Loucy (cell line): ENCODE measurements around the gene MTREX.

Experiments
- H2AFZ ChIP-seq: fragments of 200-600 bp; sonication (generic); 2 replicates; pipeline ENCODE4 v1.6.0; 2016; ENCODE audit warnings: antibody characterized with exemption, mild to moderate bottlenecking, low read length, moderate library complexity
- H3F3A ChIP-seq: fragments of 200-600 bp; 2 replicates; pipeline ENCODE4 v1.6.0; 2016; ENCODE audit warnings: antibody characterized with exemption, low read depth, mild to moderate bottlenecking
- H3K27me3 ChIP-seq: fragments of 200-600 bp; sonication (generic); 2 replicates; pipeline ENCODE4 v1.6.1; 2014; ENCODE audit warnings: low read length, mild to moderate bottlenecking; ENCODE audit not compliant: insufficient read depth, poor library complexity, severe bottlenecking
- H3K36me3 ChIP-seq: fragments of 200-600 bp; sonication (generic); 2 replicates; pipeline ENCODE4 v1.6.1; 2016; ENCODE audit warnings: low read length; ENCODE audit not compliant: insufficient read depth
- H3K4me1 ChIP-seq: fragments of 200-600 bp; sonication (generic); 2 replicates; pipeline ENCODE4 v1.5.1; 2014; ENCODE audit warnings: low read length, mild to moderate bottlenecking; ENCODE audit not compliant: insufficient read depth, poor library complexity, severe bottlenecking
- H3K4me2 ChIP-seq: fragments of 200-600 bp; sonication (generic); 2 replicates; pipeline ENCODE4 v1.6.0; 2014; ENCODE audit warnings: antibody characterized with exemption, low read length, low read depth, mild to moderate bottlenecking; ENCODE audit not compliant: poor library complexity, severe bottlenecking
- H3K4me3 ChIP-seq: fragments of 200-600 bp; sonication (generic); 2 replicates; pipeline ENCODE4 v1.5.1; 2014; ENCODE audit warnings: low read length, mild to moderate bottlenecking, mixed read lengths; ENCODE audit not compliant: poor library complexity, severe bottlenecking
- H3K79me2 ChIP-seq: fragments of 200-600 bp; sonication (generic); 2 replicates; pipeline ENCODE4 v1.6.1; 2014; ENCODE audit warnings: low read length; ENCODE audit not compliant: insufficient read depth
- H3K9ac ChIP-seq: fragments of 200-600 bp; sonication (generic); 2 replicates; pipeline ENCODE4 v1.6.0; 2014; ENCODE audit warnings: mild to moderate bottlenecking, low read depth, low read length, moderate library complexity; ENCODE audit not compliant: poor library complexity, severe bottlenecking
- H3K9me2 ChIP-seq: fragments of 200-600 bp; sonication (generic); replicated peaks from 2 replicates; pipeline ENCODE4 v1.6.1; 2016; ENCODE audit warnings: low read depth, low read length, mixed read lengths
- H3K9me3 ChIP-seq: fragments of 200-600 bp; sonication (generic); 2 replicates; pipeline ENCODE4 v1.6.1; 2014; ENCODE audit warnings: mild to moderate bottlenecking, antibody characterized with exemption, low read length, low read depth; ENCODE audit not compliant: insufficient read depth
- H4K20me1 ChIP-seq: fragments of 200-600 bp; sonication (generic); 2 replicates; pipeline ENCODE4 v1.6.0; 2014; ENCODE audit warnings: antibody characterized with exemption, low read length, mild to moderate bottlenecking; ENCODE audit not compliant: insufficient read depth, poor library complexity, severe bottlenecking
- CTCF ChIP-seq: fragments of 200-600 bp; sonication (generic); conservative IDR thresholded peaks from 2 replicates; pipeline ENCODE4 v1.5.1; 2014; ENCODE audit warnings: mild to moderate bottlenecking, antibody characterized with exemption, low read length
- EZH2phosphoT487 ChIP-seq: fragments of 200-600 bp; IDR thresholded peaks from 2 replicates; pipeline ENCODE4 v1.6.1; 2018; ENCODE audit warnings: antibody characterized with exemption, mild to moderate bottlenecking, moderate library complexity, borderline replicate concordance

MTREX gene

GRCh38 chr5:55307383-55308253 lies at the start of gene MTREX, which contains the start of gene DHX29:
TSS of gene MTREX (plus strand) at chr5:55307989. CDS start at chr5:55308014, 25 bp downstream.
TSS of gene DHX29 (minus strand) at chr5:55307694. CDS start at chr5:55307573, 121 bp downstream.
- peak within 1 kb of the TSS; percentile 85 for H3K4me2 ChIP-seq
- TF ChIP-seq EZH2phosphoT487 = no peak
- no peak for TF ChIP-seq CTCF

GRCh38 chr5:55258339-55258738 lies 49.5 kb upstream of the MTREX start:
- Histone ChIP-seq H3K79me2 (no peaks in the 10 kb centered on the region), H3K9ac (no peak overlapping the region), H3K9me3 (no peaks in the 10 kb centered on the region), H4K20me1 (no peaks in the 10 kb centered on the region), H3K27me3 (no peaks in the 10 kb centered on the region), H3K9me2 (no peaks in the 10 kb centered on the region), H3K4me1 (no peaks in the 10 kb centered on the region), H3K36me3 (peaks cover 42% of the 10 kb centered on the region), H3F3A (no peaks in the 10 kb centered on the region), H3K4me2 (no peak overlapping the region), H2AFZ (no peak overlapping the region), H3K4me3 (no peak overlapping the region)
- TF ChIP-seq CTCF = no peak
- TF ChIP-seq EZH2phosphoT487 = no peak

More at GRCh38 chr5:55307383-55308253, at the start of gene MTREX, which contains the start of gene DHX29:
- Histone ChIP-seq H3K27me3 (no peaks in the 10 kb centered on the region), H3K9me3 (no peaks in the 10 kb centered on the region), H3K79me2 (peaks cover 97% of the 10 kb centered on the region), H3F3A (no peaks in the 10 kb centered on the region), H4K20me1 (peaks cover 55% of the 10 kb centered on the region), H3K4me1 (peaks cover 75% of the 10 kb centered on the region), H2AFZ (peak within 1 kb of the TSS; percentile 89), H3K9ac (peak within 1 kb of the TSS; percentile 81), H3K36me3 (no peaks in the 10 kb centered on the region), H3K9me2 (no peaks in the 10 kb centered on the region), H3K4me3 (peak within 1 kb of the TSS; percentile 83)

- Histone ChIP-seq H2AFZ (no peak overlapping the region), H4K20me1 (no peaks in the 10 kb centered on the region), H3K79me2 (no peaks in the 10 kb centered on the region), H3K4me1 (no peaks in the 10 kb centered on the region), H3K9me3 (no peaks in the 10 kb centered on the region), H3K4me3 (no peak overlapping the region), H3K4me2 (no peak overlapping the region), H3F3A (no peaks in the 10 kb centered on the region), H3K9me2 (no peaks in the 10 kb centered on the region), H3K27me3 (no peaks in the 10 kb centered on the region), H3K9ac (no peak overlapping the region), H3K36me3 (peaks cover 43% of the 10 kb centered on the region; the same call in 1 of the 2 replicates)
- TF ChIP-seq EZH2phosphoT487 (no peak), CTCF (no peak)
Measured at GRCh38 chr5:55276771-55277170, 31.0 kb upstream of the MTREX start.
